M059J (cell line): ENCODE measurements around the gene TET3. TPM values are rescaled to one million over a fixed set of nuclear protein-coding genes. Genes with fewer than 3 reads are reported as not detected.
"Not testable (repeated sequence)": the region's sequence is repeated elsewhere in the genome, so short reads cannot be mapped to it uniquely, and the experiment has no call there.

ENCODE experiments used
- DNase-seq: peaks from one replicate; pipeline ENCODE4 v3.0.0-alpha.2; 2012; ENCODE audit warnings: low read depth
- total RNA-seq: library from RNA; depleted of rRNA; stranded (reverse); fragments of >200 nt; shearing (Covaris generic); gene quantifications from 2 replicates; pipeline ENCODE4 v1.2.3, GENCODE V29; 2014; rRNA removed

Gene TET3
- 2.3 and 4.4 TPM in 2 replicates for total RNA-seq

GRCh38 chr2:73984203-73984921 is at the start of gene TET3:
TET3 (plus strand) TSS chr2:73984910; CDS start chr2:73986404, 1,494 bp downstream.
- DNase-seq, result no peak

DNA sequence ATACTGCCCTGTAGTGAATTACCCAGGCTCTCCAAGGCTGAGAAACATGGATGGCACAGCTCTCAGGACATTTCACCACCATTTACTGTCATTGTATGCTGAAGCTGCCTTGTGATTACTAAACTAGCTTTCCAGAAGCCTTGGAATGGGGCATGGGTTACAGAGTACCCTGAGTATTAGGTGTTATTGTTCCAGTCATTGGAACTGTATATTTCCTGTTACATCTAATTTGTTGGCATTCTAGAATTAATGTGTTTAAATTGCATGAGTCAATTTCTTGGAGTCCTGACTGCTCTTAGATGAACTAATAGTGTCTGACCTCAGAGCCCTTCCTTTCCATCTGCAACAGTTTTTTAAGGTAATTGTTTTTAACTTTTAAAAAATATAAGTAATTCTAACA is 49.1 kb upstream of the TET3 start:
- no peak for DNase-seq

GRCh38 chr2:73937103-73937885 is 47.4 kb upstream of the TET3 start:
- peak; percentile 56 for DNase-seq

- DNase-seq, result no peak
Measured at GRCh38 chr2:73937899-73938298, 46.8 kb upstream of the TET3 start.

GRCh38 chr2:73938718-73939352 is 45.9 kb upstream of the TET3 start:
- DNase-seq, result peak; percentile 76

DNA sequence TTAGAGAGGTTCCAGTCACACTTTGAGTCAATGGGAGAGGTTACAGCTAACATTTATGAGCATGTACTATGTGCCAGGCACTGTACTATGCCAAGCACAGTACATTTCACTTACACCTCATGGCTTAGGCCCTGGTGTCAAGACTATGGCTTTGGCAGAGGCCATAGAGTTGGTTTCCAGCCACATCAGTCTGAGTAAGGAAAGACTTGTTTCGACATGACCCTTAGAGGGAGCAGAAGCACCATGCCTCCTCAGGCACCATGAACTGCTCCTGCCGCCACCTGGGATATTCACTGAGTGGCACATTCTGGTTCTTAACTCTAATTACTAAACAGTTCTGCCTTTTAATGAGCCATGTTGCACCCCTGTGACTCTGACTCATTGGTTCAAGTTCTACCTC is 45.3 kb upstream of the TET3 start:
- peak; percentile 43 for DNase-seq

DNA sequence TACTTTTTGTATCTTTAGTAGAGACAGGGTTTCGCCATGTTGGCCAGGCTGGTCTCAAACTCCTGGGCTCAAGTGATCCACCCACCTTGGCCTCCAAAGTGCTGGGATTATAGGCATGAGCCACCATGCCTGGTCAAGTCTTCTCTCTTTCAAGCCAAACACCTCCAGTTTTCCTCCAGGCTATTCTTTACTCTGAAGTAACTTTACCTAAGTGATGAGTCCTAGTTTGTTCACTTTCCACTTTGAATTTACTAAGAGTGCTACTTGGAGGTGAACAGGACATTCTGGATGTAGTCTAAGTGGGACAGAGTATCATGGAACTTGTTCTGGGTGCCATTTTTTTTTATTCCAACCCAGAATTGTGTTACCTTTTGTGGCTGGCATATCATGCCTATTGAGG is 44.6 kb upstream of the TET3 start:
- DNase-seq, result not testable (repeated sequence)

DNA sequence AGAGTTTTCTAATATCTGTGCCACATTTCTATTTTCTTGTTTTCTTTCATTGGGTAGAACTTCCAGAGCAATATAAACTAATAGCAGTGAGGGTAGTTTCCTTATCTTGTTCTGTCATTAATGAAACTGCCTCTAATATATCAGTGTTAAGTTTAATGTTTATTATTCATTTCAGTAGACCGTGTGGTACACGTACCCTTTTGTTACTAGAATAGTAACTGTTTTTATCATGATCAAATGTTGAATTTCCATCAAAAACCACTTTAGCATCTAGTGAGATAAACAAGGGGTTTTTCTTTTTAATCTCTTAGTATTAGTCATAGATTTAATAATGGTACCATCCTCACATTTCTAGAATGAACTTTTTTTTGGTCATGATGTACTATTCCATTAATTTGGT is 42.0 kb upstream of the TET3 start:
- no peak for DNase-seq

DNA sequence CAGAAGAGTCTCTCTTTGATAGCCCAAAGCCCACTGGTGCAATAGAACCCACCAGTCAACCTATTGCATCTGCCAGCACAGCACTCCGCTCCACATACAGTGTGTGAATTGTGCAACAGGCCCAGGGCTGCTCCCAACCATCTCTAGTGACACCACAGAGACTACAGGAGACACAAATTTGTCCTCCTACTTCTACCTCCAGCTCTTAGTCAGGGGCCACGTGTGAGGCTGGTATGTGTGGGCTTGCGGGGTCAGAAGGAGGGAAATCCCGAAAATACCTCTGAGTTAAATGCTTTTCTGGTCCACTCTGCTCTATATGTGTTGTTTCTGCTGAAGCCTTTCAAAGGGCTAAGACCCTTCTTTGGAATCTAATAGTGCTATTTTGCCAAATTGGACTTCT is 40.0 kb upstream of the TET3 start:
- no peak for DNase-seq

GRCh38 chr2:73946215-73946614 is 38.5 kb upstream of the TET3 start:
- DNase-seq, result no peak

DNA sequence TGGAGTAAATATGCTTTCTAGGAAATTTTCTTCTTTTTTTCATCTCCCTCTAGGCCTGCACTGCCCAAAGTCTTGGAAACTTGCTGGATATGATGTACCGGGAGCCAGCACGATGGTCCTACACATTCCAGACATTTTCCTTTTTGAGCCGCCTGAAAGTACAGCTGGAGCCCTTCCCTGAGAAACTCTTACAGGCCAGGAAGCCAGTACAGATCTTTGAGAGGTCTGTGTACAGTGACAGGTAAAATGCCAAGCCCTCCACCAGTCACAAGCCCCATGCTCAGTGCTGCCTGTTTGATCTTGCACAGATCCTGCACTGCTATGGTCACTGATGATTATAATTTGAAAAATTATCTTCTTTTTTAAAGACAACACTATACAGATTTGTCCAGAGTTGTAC is 38.0 kb upstream of the TET3 start:
- no peak for DNase-seq

GRCh38 chr2:73947412-73948018 is 37.2 kb upstream of the TET3 start:
- DNase-seq, result no peak

DNA sequence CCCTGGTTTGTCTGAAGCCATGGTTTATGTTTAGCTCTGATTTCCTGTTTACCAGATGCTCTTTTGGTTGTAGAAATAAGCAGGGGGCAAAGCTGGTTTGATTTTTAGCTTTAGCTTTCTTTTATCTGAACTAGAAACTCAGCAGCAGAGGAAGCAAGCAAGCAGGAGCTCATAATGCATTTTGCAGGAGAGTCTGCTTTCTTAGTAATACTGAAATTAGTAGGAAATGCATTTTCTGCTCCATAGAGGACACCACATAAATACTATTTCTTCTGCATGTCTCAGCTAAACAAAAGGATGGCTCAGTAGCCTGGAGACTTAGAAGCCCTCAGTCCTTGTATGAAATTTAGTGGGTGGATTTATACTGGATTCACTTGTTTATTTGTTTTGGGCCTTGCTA is 34.9 kb upstream of the TET3 start:
- no peak for DNase-seq

DNA sequence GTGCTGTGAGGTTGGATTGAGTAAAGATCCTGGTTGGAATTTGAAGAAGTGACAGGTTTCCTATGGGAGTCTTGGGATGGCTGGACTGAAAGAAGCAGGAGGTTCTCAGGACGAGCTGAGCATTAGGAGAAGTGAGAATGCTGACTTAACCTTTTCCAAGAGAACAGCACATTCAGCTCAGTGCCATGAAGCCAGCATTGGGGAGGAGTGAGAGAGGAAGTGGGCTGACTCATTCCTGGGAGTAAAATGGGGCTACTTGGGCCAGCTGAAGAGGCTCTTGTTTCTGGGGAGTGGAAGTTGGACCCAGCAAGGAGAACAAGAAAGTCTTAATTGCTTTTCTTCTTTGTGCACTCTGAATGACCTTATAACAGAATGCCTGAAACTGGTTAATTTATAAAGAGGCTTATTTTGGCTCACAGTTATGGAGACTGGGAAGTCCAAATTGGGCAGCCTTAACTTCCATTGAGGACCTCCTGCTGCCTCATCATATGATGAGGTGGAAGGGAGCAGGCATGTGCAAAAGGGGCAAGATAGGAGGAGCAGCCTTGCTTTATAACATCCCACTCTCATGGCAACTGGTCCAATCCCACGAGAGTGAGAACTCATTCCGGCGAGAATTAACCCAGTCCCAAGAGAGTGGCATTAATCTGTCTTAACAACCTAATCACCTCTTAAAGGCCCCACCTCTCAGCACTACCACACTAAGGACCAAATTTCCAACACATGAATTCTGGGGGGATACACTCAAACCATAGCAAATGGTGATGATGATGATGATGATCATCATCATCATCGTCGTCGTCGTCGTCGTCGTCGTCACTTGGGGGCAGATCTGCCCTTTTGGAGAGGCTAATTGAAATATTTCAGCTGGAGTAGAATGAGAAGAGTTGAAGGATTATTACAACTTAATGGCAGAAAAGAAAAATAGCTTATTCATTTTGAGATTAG is 31.9 kb upstream of the TET3 start:
- DNase-seq, result peak; percentile 72

DNA sequence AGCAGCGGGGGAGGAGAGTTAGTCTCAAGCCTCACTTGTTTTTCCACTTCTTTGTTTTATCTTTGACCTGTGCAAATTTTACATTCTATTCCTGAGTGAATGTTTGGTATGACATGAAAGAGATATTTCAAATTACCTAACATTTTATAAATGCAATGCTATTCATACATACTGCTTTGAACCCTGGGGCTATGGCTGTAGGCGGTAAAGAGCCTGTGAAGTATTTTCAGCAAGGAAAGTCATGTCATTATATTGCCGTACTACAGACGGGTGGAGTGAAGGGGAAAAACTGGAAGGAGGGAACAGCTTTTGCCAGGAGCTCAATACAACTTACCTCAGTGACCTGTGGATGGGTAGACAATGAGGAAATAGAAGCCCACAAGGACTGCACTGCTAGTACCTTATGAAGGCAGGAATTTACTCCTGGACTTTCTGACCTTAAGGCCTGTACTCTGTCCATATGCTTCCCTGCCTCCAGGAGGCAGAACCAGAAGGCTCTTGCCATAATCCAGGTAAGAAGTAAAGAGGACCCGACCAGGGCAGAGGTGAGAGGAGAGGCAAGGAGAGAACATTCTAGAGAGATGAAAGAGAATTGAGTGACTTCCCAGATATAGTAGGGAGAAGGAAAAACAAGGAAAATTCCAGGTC is 28.4 kb upstream of the TET3 start:
- no peak for DNase-seq

DNA sequence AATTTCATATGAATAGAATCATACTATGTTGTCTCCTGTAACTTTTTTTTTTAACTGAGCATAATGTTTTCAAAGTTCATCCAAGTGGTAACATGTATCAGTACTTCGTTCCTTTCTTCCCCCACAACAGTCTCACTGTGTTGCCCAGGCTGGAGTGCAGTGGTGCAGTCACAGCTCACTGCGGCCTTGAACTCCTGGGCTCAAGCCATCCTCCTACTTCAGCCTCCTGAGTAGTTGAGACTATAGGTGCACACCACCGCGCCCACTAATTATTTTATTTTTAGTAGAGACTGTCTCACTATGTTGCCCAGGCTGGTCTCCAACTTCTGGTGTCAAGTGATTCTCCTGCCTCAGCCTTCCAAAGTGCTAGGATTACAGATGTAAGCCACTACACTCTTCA is 23.4 kb upstream of the TET3 start:
- DNase-seq, result no peak

- no peak for DNase-seq
Measured at GRCh38 chr2:73961823-73962615, 22.7 kb upstream of the TET3 start.

DNA sequence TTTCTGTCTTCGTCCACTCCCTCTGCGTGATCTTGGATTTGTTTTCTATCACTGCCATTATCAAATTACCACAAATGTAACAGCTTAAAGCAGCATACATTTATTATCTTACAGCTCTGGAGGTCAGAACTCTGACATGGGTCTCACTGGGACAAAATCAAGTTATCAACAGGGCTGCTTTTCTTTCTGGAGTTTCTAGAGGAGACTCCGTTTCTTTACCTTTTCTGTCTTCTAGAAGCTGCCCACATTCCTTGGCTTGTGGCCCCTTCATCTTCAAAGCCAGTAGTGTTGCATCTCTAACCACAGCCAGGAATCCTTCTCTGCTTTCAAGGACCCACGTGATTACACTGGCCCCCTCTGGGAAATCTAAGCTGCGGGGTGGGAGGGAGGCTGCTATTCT is 21.9 kb upstream of the TET3 start:
- DNase-seq, result no peak

DNA sequence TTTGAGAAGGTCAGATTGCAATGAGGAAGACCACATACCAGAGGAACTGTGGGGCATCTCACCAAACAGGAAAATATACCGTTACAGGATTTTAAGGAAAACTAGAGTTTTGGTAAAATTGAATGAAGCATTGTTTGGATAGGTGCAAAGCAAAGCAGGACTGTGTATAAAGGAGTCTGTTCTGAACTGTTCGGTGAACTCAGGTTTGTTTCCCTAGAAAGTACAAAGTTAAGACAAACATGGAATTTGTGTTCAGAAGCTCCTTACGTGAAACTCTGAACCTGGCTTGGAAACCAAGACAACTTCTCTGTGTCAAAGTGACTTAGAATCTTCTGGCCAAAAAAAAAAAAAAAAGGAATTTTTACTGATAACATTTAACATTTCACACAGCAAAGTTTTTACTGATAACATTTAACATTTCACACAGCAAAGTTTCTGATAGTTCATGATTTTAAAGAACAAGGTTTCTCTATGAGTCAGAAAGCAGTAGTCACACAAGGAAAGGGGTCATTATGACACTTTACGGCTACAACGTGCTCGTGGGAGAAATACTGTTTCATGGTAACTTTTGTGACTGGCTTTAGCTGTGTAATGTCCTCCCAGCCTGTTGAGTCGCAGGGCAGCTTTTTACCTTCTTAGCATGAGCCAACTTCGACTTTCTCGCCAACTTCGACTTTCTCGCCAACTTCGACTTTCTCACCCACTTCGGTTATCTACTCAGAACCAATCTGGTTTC is 21.2 kb upstream of the TET3 start:
- no peak for DNase-seq
